ENCODE measurements around the gene SCGB3A1. TPM values are rescaled to one million over a fixed set of nuclear protein-coding genes. Genes with fewer than 3 reads are reported as not detected.

Gene SCGB3A1
- total RNA-seq, 1 experiment from 2014 or later = not detected

DNA sequence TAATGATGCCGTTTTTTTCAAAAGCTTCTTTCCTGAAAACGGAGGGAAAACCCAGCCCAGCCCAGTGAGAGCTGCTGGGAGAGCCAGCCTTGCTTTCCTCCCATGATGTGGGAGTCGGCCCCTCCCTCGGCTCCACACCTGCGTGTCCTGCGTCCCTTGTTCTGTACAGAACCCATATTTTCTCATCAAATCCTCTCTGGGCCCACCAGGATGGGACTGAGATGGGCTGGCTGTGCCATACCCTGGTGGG is 49.2 kb upstream of the SCGB3A1 start:
- Histone ChIP-seq H3K14ac (ENCODE audit: insufficient read depth, low read length) (no peak overlapping the region), H2BK120ac (ENCODE audit: low read depth, low read length, poor library complexity, severe bottlenecking) (no peak overlapping the region), H3K79me2 (ENCODE audit: insufficient read depth, low read length) (no peaks in the 10 kb centered on the region), H3K56ac (ENCODE audit: insufficient read length, low read depth, low read length) (no peak overlapping the region), H2AK5ac (ENCODE audit: insufficient read length, low read length) (no peak overlapping the region), H3K4ac (ENCODE audit: low read depth, low read length) (no peak overlapping the region), H3K27ac (ENCODE audit: insufficient read length, low read depth, low read length) (no peak overlapping the region), H2BK12ac (ENCODE audit: insufficient read length, low read depth, low read length) (no peak overlapping the region), H3K9me3 (ENCODE audit: control insufficient read depth, low read depth, low read length) (no peaks in the 10 kb centered on the region), H4K91ac (ENCODE audit: insufficient read length, low read depth, low read length) (no peak overlapping the region), H3K4me1 (ENCODE audit: insufficient read depth, low read length) (no peaks in the 10 kb centered on the region), H3K79me1 (ENCODE audit: insufficient read depth, low read depth, low read length, poor library complexity, severe bottlenecking) (no peaks in the 10 kb centered on the region), H4K5ac (ENCODE audit: insufficient read length, low read depth, low read length) (no peak overlapping the region), H2BK5ac (ENCODE audit: insufficient read length, low read length) (no peak overlapping the region), H3K23ac (ENCODE audit: insufficient read length, low read depth, low read length) (no peak overlapping the region), H2BK20ac (ENCODE audit: low read depth, low read length, poor library complexity, severe bottlenecking) (no peak overlapping the region), H2AFZ (ENCODE audit: low read length) (no peak overlapping the region), H3T11ph (ENCODE audit: low read length) (no peak overlapping the region), H3K9ac (ENCODE audit: extremely low read depth, insufficient read length, low read length) (no peak overlapping the region), H2BK15ac (ENCODE audit: low read depth, low read length) (no peak overlapping the region), H4K20me1 (ENCODE audit: control insufficient read depth, insufficient read depth, insufficient read length) (peaks cover 3% of the 10 kb centered on the region), H3K27me3 (ENCODE audit: insufficient read depth, low read length) (no peaks in the 10 kb centered on the region), H3K4me2 (ENCODE audit: insufficient read depth, insufficient read length, low read length) (no peak overlapping the region), H3K23me2 (ENCODE audit: insufficient read length, low read depth, low read length, poor library complexity, severe bottlenecking) (no peaks in the 10 kb centered on the region), H3K18ac (ENCODE audit: insufficient read length, low read depth, low read length) (no peak overlapping the region), H4K8ac (replicated peaks; ENCODE audit: insufficient read length, low read depth, low read length) (no peak overlapping the region)
- no peak for DNase-seq
- no peak overlapping the region for H3K4me3 Mint-ChIP-seq
- TF ChIP-seq, protein P1, sequence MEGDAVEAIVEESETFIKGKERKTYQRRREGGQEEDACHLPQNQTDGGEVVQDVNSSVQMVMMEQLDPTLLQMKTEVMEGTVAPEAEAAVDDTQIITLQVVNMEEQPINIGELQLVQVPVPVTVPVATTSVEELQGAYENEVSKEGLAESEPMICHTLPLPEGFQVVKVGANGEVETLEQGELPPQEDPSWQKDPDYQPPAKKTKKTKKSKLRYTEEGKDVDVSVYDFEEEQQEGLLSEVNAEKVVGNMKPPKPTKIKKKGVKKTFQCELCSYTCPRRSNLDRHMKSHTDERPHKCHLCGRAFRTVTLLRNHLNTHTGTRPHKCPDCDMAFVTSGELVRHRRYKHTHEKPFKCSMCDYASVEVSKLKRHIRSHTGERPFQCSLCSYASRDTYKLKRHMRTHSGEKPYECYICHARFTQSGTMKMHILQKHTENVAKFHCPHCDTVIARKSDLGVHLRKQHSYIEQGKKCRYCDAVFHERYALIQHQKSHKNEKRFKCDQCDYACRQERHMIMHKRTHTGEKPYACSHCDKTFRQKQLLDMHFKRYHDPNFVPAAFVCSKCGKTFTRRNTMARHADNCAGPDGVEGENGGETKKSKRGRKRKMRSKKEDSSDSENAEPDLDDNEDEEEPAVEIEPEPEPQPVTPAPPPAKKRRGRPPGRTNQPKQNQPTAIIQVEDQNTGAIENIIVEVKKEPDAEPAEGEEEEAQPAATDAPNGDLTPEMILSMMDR (conservative IDR thresholded peaks at IDR 0.05) = no peak
- peaks cover 11% of the 10 kb centered on the region for H3K27me3 Mint-ChIP-seq (ENCODE audit: low read depth)
- H3K27ac Mint-ChIP-seq = no peak overlapping the region
- WGBS (ENCODE audit: extremely low coverage, insufficient read length, low lambda C conversion rate) = no CpG with 5 or more reads among the region's 6 CpGs
- peaks cover 2 to 15% of the 10 kb centered on the region in 2 experiments; a peak in 3 of 4 replicates for H3K4me1 Mint-ChIP-seq
- no peaks in the 10 kb centered on the region; a peak in 2 of 7 replicates for H3K36me3 Mint-ChIP-seq (ENCODE audit: insufficient read depth in 1 of 3, low read depth in 3 of 3)
- H3K9me3 Mint-ChIP-seq = no peaks in the 10 kb centered on the region; a peak in 1 of 5 replicates
